Karpas-422 (cell line): ENCODE data around the gene MAOB. TPM values are rescaled to one million over a fixed set of nuclear protein-coding genes. Genes with fewer than 3 reads are reported as not detected.

Experiments
- DNase-seq: peaks from one replicate; pipeline ENCODE4 v3.0.0-alpha.2; 2015
- H2AFZ ChIP-seq: fragments of 200-600 bp; sonication (generic); 2 replicates; pipeline ENCODE4 v1.6.1; 2014; ENCODE audit warnings: antibody characterized with exemption, low read length, mixed read lengths
- H3K27ac ChIP-seq: fragments of 200-600 bp; sonication (generic); 2 replicates; pipeline ENCODE4 v1.5.1; 2014; ENCODE audit warnings: mild to moderate bottlenecking, low read length, moderate library complexity
- H3K27me3 ChIP-seq: fragments of 200-600 bp; sonication (generic); 2 replicates; pipeline ENCODE4 v1.6.1; 2014; ENCODE audit warnings: low read length, mixed read lengths
- H3K36me3 ChIP-seq: fragments of 200-600 bp; sonication (generic); 2 replicates; pipeline ENCODE4 v1.6.1; 2014; ENCODE audit warnings: low read length, mixed read lengths; ENCODE audit not compliant: insufficient read depth
- H3K4me1 ChIP-seq: fragments of 200-600 bp; sonication (generic); 2 replicates; pipeline ENCODE4 v1.6.1; 2014; ENCODE audit warnings: mild to moderate bottlenecking, low read length, mixed read lengths
- H3K4me2 ChIP-seq: fragments of 200-600 bp; sonication (generic); 2 replicates; pipeline ENCODE4 v1.6.1; 2014; ENCODE audit warnings: low read length, low read depth, mild to moderate bottlenecking; ENCODE audit not compliant: poor library complexity, severe bottlenecking
- H3K4me3 ChIP-seq: fragments of 200-600 bp; sonication (generic); 2 replicates; pipeline ENCODE4 v1.5.1; 2014; ENCODE audit warnings: mild to moderate bottlenecking, antibody characterized with exemption, low read length, mixed read lengths
- H3K79me2 ChIP-seq: fragments of 200-600 bp; sonication (generic); 2 replicates; pipeline ENCODE4 v1.6.1; 2014; ENCODE audit warnings: mild to moderate bottlenecking, low read length, mixed read lengths
- H3K9ac ChIP-seq: fragments of 200-600 bp; sonication (generic); 2 replicates; pipeline ENCODE4 v1.6.0; 2014; ENCODE audit warnings: low read length
- H3K9me2 ChIP-seq: fragments of 200-600 bp; sonication (generic), shearing (Covaris generic); replicated peaks from 2 replicates; pipeline ENCODE4 v1.6.0; 2014; ENCODE audit warnings: mild to moderate bottlenecking, low read length, moderate library complexity; ENCODE audit not compliant: insufficient read depth
- H3K9me3 ChIP-seq: fragments of 300-700, 200-600 bp; sonication (generic); 2 replicates; pipeline ENCODE4 v1.6.1; 2014; ENCODE audit warnings: low read length, mixed read lengths
- H4K20me1 ChIP-seq: fragments of 200-600 bp; sonication (generic); 2 replicates; pipeline ENCODE4 v1.6.1; 2014; ENCODE audit warnings: mild to moderate bottlenecking, antibody characterized with exemption, low read length, low read depth; ENCODE audit not compliant: insufficient read depth
- total RNA-seq: library from RNA; depleted of rRNA; stranded (reverse); fragments of >200 nt; shearing (Covaris generic); gene quantifications from 2 replicates; pipeline ENCODE4 v1.2.3, GENCODE V29; 2014; ENCODE audit warnings: low replicate concordance

MAOB gene
- total RNA-seq, 1 experiment from 2014 or later: not detected

- H3K4me1 ChIP-seq: no peaks in the 10 kb centered on the region
- H3K9me3 ChIP-seq: no peaks in the 10 kb centered on the region
- H3K4me2 ChIP-seq: no peak overlapping the region
- H2AFZ ChIP-seq: no peak overlapping the region
- no peaks in the 10 kb centered on the region for H4K20me1 ChIP-seq
- H3K9me2 ChIP-seq: no peaks in the 10 kb centered on the region
- DNase-seq: no peak
- H3K9ac ChIP-seq: no peak overlapping the region
- H3K36me3 ChIP-seq: no peaks in the 10 kb centered on the region
- no peak overlapping the region for H3K27ac ChIP-seq
- no peaks in the 10 kb centered on the region for H3K27me3 ChIP-seq
- no peak overlapping the region for H3K4me3 ChIP-seq
- H3K79me2 ChIP-seq: no peaks in the 10 kb centered on the region
Measured at GRCh38 chrX:43849173-43849572, 33.1 kb downstream of the MAOB start.

GRCh38 chrX:43847352-43847751 lies 34.9 kb downstream of the MAOB start:
- H3K9me2 ChIP-seq: no peaks in the 10 kb centered on the region
- no peak overlapping the region for H3K9ac ChIP-seq
- H3K27me3 ChIP-seq: no peaks in the 10 kb centered on the region
- H3K4me1 ChIP-seq: no peaks in the 10 kb centered on the region
- H2AFZ ChIP-seq: no peak overlapping the region
- no peak overlapping the region for H3K4me2 ChIP-seq
- H3K36me3 ChIP-seq: no peaks in the 10 kb centered on the region
- H3K79me2 ChIP-seq: no peaks in the 10 kb centered on the region
- no peak overlapping the region for H3K4me3 ChIP-seq
- H3K27ac ChIP-seq: no peak overlapping the region
- no peaks in the 10 kb centered on the region for H3K9me3 ChIP-seq
- H4K20me1 ChIP-seq: no peaks in the 10 kb centered on the region
- no peak for DNase-seq

- Histone ChIP-seq H3K27me3 (no peaks in the 10 kb centered on the region), H3K9ac (no peak overlapping the region), H3K27ac (no peak overlapping the region), H3K9me2 (no peaks in the 10 kb centered on the region), H3K9me3 (no peaks in the 10 kb centered on the region), H3K4me3 (no peak overlapping the region), H4K20me1 (no peaks in the 10 kb centered on the region), H3K4me1 (no peaks in the 10 kb centered on the region), H2AFZ (no peak overlapping the region), H3K4me2 (no peak overlapping the region), H3K79me2 (no peaks in the 10 kb centered on the region), H3K36me3 (no peaks in the 10 kb centered on the region)
- no peak for DNase-seq
Measured at GRCh38 chrX:43846558-43846957, 35.7 kb downstream of the MAOB start.

DNA sequence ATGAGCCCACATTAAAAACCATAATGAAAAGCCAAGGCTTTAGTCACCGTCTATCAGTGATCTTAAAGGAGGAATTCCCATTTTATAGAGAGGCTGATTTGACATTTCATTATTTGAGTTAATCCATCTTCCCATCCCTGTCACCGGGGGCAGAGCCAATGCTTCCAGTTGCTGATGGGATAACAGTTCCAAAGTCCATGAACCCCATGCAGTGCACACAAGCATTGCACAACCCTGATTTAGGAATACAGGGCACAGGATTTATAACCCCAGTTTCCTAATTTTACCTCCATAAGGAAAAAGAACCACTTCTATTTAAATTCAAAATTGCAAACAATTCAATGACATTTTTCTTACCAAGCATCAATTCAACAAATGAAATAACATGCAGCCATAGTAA lies 36.5 kb downstream of the MAOB start:
- Histone ChIP-seq H3K36me3 (no peaks in the 10 kb centered on the region), H3K27ac (no peak overlapping the region), H3K9me2 (no peaks in the 10 kb centered on the region), H4K20me1 (no peaks in the 10 kb centered on the region), H3K27me3 (no peaks in the 10 kb centered on the region), H2AFZ (no peak overlapping the region), H3K4me3 (no peak overlapping the region), H3K79me2 (no peaks in the 10 kb centered on the region), H3K4me1 (no peaks in the 10 kb centered on the region), H3K9ac (no peak overlapping the region), H3K9me3 (no peaks in the 10 kb centered on the region), H3K4me2 (no peak overlapping the region)
- no peak for DNase-seq

DNA sequence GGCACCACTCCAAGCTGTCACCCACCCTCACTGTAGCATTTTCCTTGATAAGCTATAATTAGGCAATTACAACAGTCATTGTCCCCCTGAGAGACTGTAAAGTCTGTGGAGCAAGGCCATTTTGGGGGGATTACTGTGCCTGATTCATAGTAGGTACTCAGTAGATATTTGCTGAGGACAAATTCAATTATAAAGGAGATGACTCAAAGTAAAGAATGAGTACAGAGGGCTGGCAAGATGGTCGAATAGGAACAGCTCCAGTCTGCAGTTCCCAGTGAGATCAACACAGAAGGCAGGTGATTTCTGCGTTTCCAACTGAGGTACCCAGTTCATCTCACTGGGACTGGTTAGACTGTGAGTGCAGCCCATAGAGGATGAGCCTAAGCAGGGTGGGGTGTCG lies 42.0 kb downstream of the MAOB start:
- H3K4me3 ChIP-seq: no peak overlapping the region
- DNase-seq: no peak
- H3K27ac ChIP-seq: no peak overlapping the region
- H3K9me3 ChIP-seq: no peaks in the 10 kb centered on the region
- H3K4me1 ChIP-seq: no peaks in the 10 kb centered on the region
- no peak overlapping the region for H3K9ac ChIP-seq
- H4K20me1 ChIP-seq: no peaks in the 10 kb centered on the region
- no peaks in the 10 kb centered on the region for H3K27me3 ChIP-seq
- H2AFZ ChIP-seq: no peak overlapping the region
- H3K9me2 ChIP-seq: no peaks in the 10 kb centered on the region
- H3K4me2 ChIP-seq: no peak overlapping the region
- H3K36me3 ChIP-seq: no peaks in the 10 kb centered on the region
- H3K79me2 ChIP-seq: no peaks in the 10 kb centered on the region

DNA sequence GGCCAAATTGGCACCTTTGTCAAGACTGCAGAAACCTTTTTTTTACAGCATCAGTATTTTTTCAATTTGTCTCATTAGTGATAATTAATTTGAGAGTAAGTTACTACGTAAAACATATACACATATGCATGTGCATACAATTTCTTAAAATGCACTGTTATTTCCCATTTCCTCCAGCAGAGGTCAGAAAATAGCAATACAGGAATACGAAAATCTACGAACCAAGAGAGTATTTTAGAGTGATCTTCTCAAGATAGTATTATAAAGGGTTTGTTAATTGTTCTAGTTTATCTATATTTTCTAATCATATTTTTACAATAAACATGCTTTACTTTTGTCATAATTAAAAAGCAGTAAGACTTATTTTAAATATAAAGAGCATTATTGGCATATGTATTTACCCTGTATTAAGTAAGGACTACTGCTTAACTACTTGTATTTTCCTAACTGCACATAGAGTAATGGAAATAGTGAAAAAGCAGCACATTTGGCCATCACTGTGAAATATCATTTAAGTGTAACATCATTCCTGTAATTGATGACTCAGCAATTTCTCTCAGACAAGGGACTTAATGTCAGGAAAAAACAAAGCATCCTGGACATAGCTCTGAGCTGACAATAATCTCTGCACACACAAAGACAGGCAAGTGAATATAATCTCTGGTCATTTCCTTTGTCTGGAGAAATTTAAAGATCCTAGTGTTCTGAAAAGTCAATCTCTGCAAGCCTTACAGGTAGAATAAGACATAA lies 45.6 kb downstream of the MAOB start:
- DNase-seq: peak; percentile 55
- H3K9me3 ChIP-seq: no peaks in the 10 kb centered on the region
- H3K27ac ChIP-seq: no peak overlapping the region
- no peak overlapping the region for H2AFZ ChIP-seq
- no peak overlapping the region for H3K4me2 ChIP-seq
- H3K9ac ChIP-seq: no peak overlapping the region
- H3K4me3 ChIP-seq: no peak overlapping the region
- no peaks in the 10 kb centered on the region for H3K36me3 ChIP-seq
- H3K9me2 ChIP-seq: no peaks in the 10 kb centered on the region
- no peaks in the 10 kb centered on the region for H3K4me1 ChIP-seq
- no peaks in the 10 kb centered on the region for H3K27me3 ChIP-seq
- H4K20me1 ChIP-seq: no peaks in the 10 kb centered on the region
- H3K79me2 ChIP-seq: no peaks in the 10 kb centered on the region

GRCh38 chrX:43835559-43835958 lies 46.7 kb downstream of the MAOB start:
- DNase-seq: no peak
- Histone ChIP-seq H3K27ac (no peak overlapping the region), H3K36me3 (no peaks in the 10 kb centered on the region), H3K9ac (no peak overlapping the region), H3K4me3 (no peak overlapping the region), H3K79me2 (no peaks in the 10 kb centered on the region), H3K9me3 (no peaks in the 10 kb centered on the region), H3K4me2 (no peak overlapping the region), H3K4me1 (no peaks in the 10 kb centered on the region), H3K9me2 (no peaks in the 10 kb centered on the region), H4K20me1 (no peaks in the 10 kb centered on the region), H3K27me3 (no peaks in the 10 kb centered on the region), H2AFZ (no peak overlapping the region)

DNA sequence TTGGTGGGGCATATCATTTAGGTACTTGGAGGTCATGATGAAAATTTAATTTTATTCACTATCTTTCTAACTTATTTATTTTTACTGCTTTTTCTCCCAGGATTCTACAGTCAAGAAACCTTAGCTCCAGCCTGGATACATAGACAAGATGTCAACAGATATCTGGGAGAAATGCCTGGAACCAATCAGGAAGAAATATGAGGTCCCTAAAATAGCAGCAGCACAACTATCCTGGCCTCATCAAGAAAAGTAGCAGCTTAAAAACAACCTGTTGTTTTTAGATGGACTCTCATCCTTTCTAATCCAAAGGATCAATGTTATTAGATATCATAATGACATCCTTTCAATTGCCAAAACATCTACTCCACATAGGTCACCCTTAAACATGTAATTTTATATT lies 54.5 kb downstream of the MAOB start:
- Histone ChIP-seq H3K79me2 (no peaks in the 10 kb centered on the region), H2AFZ (no peak overlapping the region), H3K4me3 (no peak overlapping the region), H3K9ac (no peak overlapping the region), H3K4me2 (no peak overlapping the region), H3K36me3 (no peaks in the 10 kb centered on the region), H3K27ac (no peak overlapping the region), H3K4me1 (no peaks in the 10 kb centered on the region), H4K20me1 (no peaks in the 10 kb centered on the region), H3K27me3 (no peaks in the 10 kb centered on the region), H3K9me2 (no peaks in the 10 kb centered on the region), H3K9me3 (no peaks in the 10 kb centered on the region)
- DNase-seq: no peak
